Measurements from ENCODE around the gene ATP8A2.

- TF ChIP-seq CTCF (conservative IDR thresholded peaks at IDR 0.05; ENCODE audit: low read depth, low read length) (no peak), POLR2A (IDR thresholded peaks at IDR 0.05; ENCODE audit: low read depth, low read length) (no peak), BHLHE40 (IDR thresholded peaks at IDR 0.05; ENCODE audit: low read depth, low read length) (no peak), SMC3 (IDR thresholded peaks at IDR 0.05; ENCODE audit: low read depth, low read length) (no peak), MAZ (IDR thresholded peaks at IDR 0.05; ENCODE audit: borderline replicate concordance, low read depth, low read length) (no peak), FOS (IDR thresholded peaks at IDR 0.05; ENCODE audit: low read depth, low read length) (no peak), RCOR1 (IDR thresholded peaks at IDR 0.05; ENCODE audit: insufficient replicate concordance, low read length) (no peak), RAD21 (IDR thresholded peaks at IDR 0.05; ENCODE audit: low read length) (no peak), NFE2L2 (IDR thresholded peaks at IDR 0.05; ENCODE audit: low read depth, low read length) (no peak), CHD1 (IDR thresholded peaks at IDR 0.05; ENCODE audit: low read depth, low read length) (no peak)
Measured at GRCh38 chr13:25733001-25733491, 361.3 kb downstream of the ATP8A2 start.
